Mesenteric fat pad (tissue), 1 donor: Measurements from ENCODE around the gene TUBG1. TPM values are rescaled to one million over a fixed set of nuclear protein-coding genes. Genes with fewer than 3 reads are reported as not detected.
A peak's percentile ranks its signal among the peaks of the same experiment; 100 is the strongest.

Experiments
- DNase-seq: peaks from one replicate; pipeline ENCODE4 v3.0.0-alpha.2; 2020; ENCODE audit warnings: low spot score
- long read RNA-seq: library from polyadenylated mRNA; unstranded; transcript quantifications from one replicate; pipeline ENCODE4 v2.0.0, GENCODE V29; 2020
- total RNA-seq: library from RNA; stranded (reverse); fragmentation: NEBNext Ultra II Directional; extraction: Animal tissue kit (Norgen Biotek cat#: 25700); gene quantifications from one replicate; pipeline ENCODE4 v1.2.1, GENCODE V29; 2021
- donor health status: DM: yes; HTN: yes; CAD: no.

The TUBG1 gene
- 45.2 TPM for total RNA-seq
- long read RNA-seq, transcript TUBG1-201 (11 exons, 1,611 nt) = major isoform, 303 of 343 reads
- long read RNA-seq, partial matches to known transcripts = 24 of 343 reads
- long read RNA-seq, other reads (novel, unspliced or antisense) = 16 of 343 reads

GRCh38 chr17:42609182-42609813 is at the start of gene TUBG1, which contains the start of gene RETREG3:
Gene TUBG1, plus strand, starts transcription at chr17:42609683. Its CDS starts 55 bp downstream, at chr17:42609738.
Gene RETREG3, minus strand, starts transcription at chr17:42609374. Its CDS starts 50 bp downstream, at chr17:42609324.
- peak; percentile 100 for DNase-seq

- no peak for DNase-seq
Measured at GRCh38 chr17:42560246-42560645, 49.2 kb upstream of the TUBG1 start.

- peak; percentile 97 for DNase-seq
Measured at GRCh38 chr17:42561897-42562387, 47.5 kb upstream of the TUBG1 start, which contains the start of gene COASY. Gene COASY, plus strand, starts transcription at chr17:42562148. Its CDS starts 475 bp downstream, at chr17:42562623.

- DNase-seq = no peak
Measured at GRCh38 chr17:42562388-42563142, 46.9 kb upstream of the TUBG1 start.

- no peak for DNase-seq
Measured at GRCh38 chr17:42563143-42563509, 46.4 kb upstream of the TUBG1 start.

GRCh38 chr17:42563543-42563942 is 45.9 kb upstream of the TUBG1 start:
- no peak for DNase-seq

- no peak for DNase-seq
Measured at GRCh38 chr17:42563950-42564349, 45.5 kb upstream of the TUBG1 start.

- DNase-seq = no peak
Measured at GRCh38 chr17:42564815-42565522, 44.5 kb upstream of the TUBG1 start.

- DNase-seq = no peak
Measured at GRCh38 chr17:42565523-42566214, 43.8 kb upstream of the TUBG1 start.

GRCh38 chr17:42566215-42566882 is 43.1 kb upstream of the TUBG1 start:
- DNase-seq = no peak

- DNase-seq = peak; percentile 99
Measured at GRCh38 chr17:42566883-42567573, 42.5 kb upstream of the TUBG1 start, which contains the start of gene MLX. Gene MLX, plus strand, starts transcription at chr17:42567100. Its CDS starts 25 bp downstream, at chr17:42567125.

- no peak for DNase-seq
Measured at GRCh38 chr17:42568341-42569111, 41.0 kb upstream of the TUBG1 start.

- DNase-seq = no peak
Measured at GRCh38 chr17:42571435-42572225, 37.9 kb upstream of the TUBG1 start.

- DNase-seq = no peak
Measured at GRCh38 chr17:42573095-42573494, 36.4 kb upstream of the TUBG1 start.

- no peak for DNase-seq
Measured at GRCh38 chr17:42574463-42574862, 35.0 kb upstream of the TUBG1 start.

- DNase-seq = no peak
Measured at GRCh38 chr17:42577140-42577531, 32.3 kb upstream of the TUBG1 start.

GRCh38 chr17:42577532-42578281 is 31.8 kb upstream of the TUBG1 start, which contains the start of gene PSMC3IP:
Gene PSMC3IP, minus strand, starts transcription at chr17:42577729. Its CDS starts 43 bp downstream, at chr17:42577686.
- peak; percentile 98 for DNase-seq
